H9 (cell line): ENCODE results near the gene EIF5A2. TPM values are rescaled to one million over a fixed set of nuclear protein-coding genes. Genes with fewer than 3 reads are reported as not detected.

Experiments used
- DNase-seq: peaks from one replicate; pipeline ENCODE4 v3.0.0-alpha.2; 2017
- H2AFZ ChIP-seq: one replicate; pipeline ENCODE4 v1.6.1; 2013; ENCODE audit warnings: mild to moderate bottlenecking, low read length, control low read depth, moderate library complexity
- H2AK5ac ChIP-seq: 2 replicates; pipeline ENCODE4 v1.6.1; 2013; ENCODE audit warnings: low read length, control low read depth, mixed read lengths; ENCODE audit not compliant: insufficient read length
- H2BK120ac ChIP-seq: one replicate; pipeline ENCODE4 v1.6.1; 2013; ENCODE audit warnings: low read depth, mild to moderate bottlenecking, low read length, control low read depth, inconsistent platforms; ENCODE audit not compliant: poor library complexity, severe bottlenecking
- H2BK12ac ChIP-seq: 2 replicates; pipeline ENCODE4 v1.6.1; 2013; ENCODE audit warnings: low read length, control low read depth, mixed read lengths, low read depth; ENCODE audit not compliant: insufficient read length
- H2BK15ac ChIP-seq: 2 replicates; pipeline ENCODE4 v1.6.1; 2013; ENCODE audit warnings: low read depth, low read length, control low read depth
- H2BK20ac ChIP-seq: one replicate; pipeline ENCODE4 v1.6.1; 2013; ENCODE audit warnings: low read depth, mild to moderate bottlenecking, low read length, control low read depth, inconsistent platforms; ENCODE audit not compliant: poor library complexity, severe bottlenecking
- H2BK5ac ChIP-seq: 2 replicates; pipeline ENCODE4 v1.6.1; 2013; ENCODE audit warnings: low read length, control low read depth, mixed read lengths; ENCODE audit not compliant: insufficient read length
- H3K14ac ChIP-seq: 2 replicates; pipeline ENCODE4 v1.6.1; 2013; ENCODE audit warnings: low read length, control low read depth; ENCODE audit not compliant: insufficient read depth
- H3K18ac ChIP-seq: 2 replicates; pipeline ENCODE4 v1.6.1; 2013; ENCODE audit warnings: low read depth, mild to moderate bottlenecking, mixed read lengths, low read length, control low read depth; ENCODE audit not compliant: insufficient read length
- H3K23ac ChIP-seq: 2 replicates; pipeline ENCODE4 v1.6.1; 2013; ENCODE audit warnings: low read length, control low read depth, mixed read lengths, low read depth; ENCODE audit not compliant: insufficient read length
- H3K23me2 ChIP-seq: 2 replicates; pipeline ENCODE4 v1.6.1; 2013; ENCODE audit warnings: low read depth, mild to moderate bottlenecking, mixed read lengths, low read length, control low read depth; ENCODE audit not compliant: insufficient read length, poor library complexity, severe bottlenecking
- H3K27ac ChIP-seq: 2 replicates; pipeline ENCODE4 v1.5.1; 2013; ENCODE audit warnings: low read length, control low read depth, mixed read lengths, low read depth; ENCODE audit not compliant: insufficient read length
- H3K27me3 ChIP-seq: 2 replicates; pipeline ENCODE4 v1.6.1; 2013; ENCODE audit warnings: low read length, control low read depth, inconsistent platforms; ENCODE audit not compliant: insufficient read depth
- H3K4ac ChIP-seq: 2 replicates; pipeline ENCODE4 v1.6.1; 2013; ENCODE audit warnings: low read depth, mild to moderate bottlenecking, control low read depth, inconsistent platforms, low read length, moderate library complexity
- H3K4me1 ChIP-seq: 2 replicates; pipeline ENCODE4 v1.6.1; 2013; ENCODE audit warnings: low read length, control low read depth, inconsistent platforms; ENCODE audit not compliant: insufficient read depth
- H3K4me2 ChIP-seq: 2 replicates; pipeline ENCODE4 v1.6.1; 2013; ENCODE audit warnings: low read length, control low read depth, mixed read lengths; ENCODE audit not compliant: insufficient read length, insufficient read depth
- H3K56ac ChIP-seq: 2 replicates; pipeline ENCODE4 v1.6.1; 2013; ENCODE audit warnings: low read depth, mild to moderate bottlenecking, mixed read lengths, low read length, control low read depth; ENCODE audit not compliant: insufficient read length
- H3K79me1 ChIP-seq: 2 replicates; pipeline ENCODE4 v1.6.1; 2013; ENCODE audit warnings: low read depth, mild to moderate bottlenecking, moderate library complexity, low read length, control low read depth, inconsistent platforms; ENCODE audit not compliant: insufficient read depth, poor library complexity, severe bottlenecking
- H3K79me2 ChIP-seq: 2 replicates; pipeline ENCODE4 v1.6.1; 2013; ENCODE audit warnings: low read length, control low read depth, inconsistent platforms; ENCODE audit not compliant: insufficient read depth
- H3K9ac ChIP-seq: 2 replicates; pipeline ENCODE4 v1.6.1; 2013; ENCODE audit warnings: low read length, control low read depth, mixed read lengths; ENCODE audit not compliant: insufficient read length; ENCODE audit errors: extremely low read depth
- H3K9me3 ChIP-seq: one replicate; pipeline ENCODE4 v1.6.1; 2013; ENCODE audit warnings: low read depth, low read length, inconsistent platforms; ENCODE audit not compliant: control insufficient read depth
- H3T11ph ChIP-seq: one replicate; pipeline ENCODE4 v1.6.1; 2013; ENCODE audit warnings: mild to moderate bottlenecking, low read length, control low read depth, inconsistent platforms
- H4K20me1 ChIP-seq: one replicate; pipeline ENCODE4 v1.6.1; 2013; ENCODE audit not compliant: control insufficient read depth, insufficient read length, insufficient read depth
- H4K5ac ChIP-seq: 2 replicates; pipeline ENCODE4 v1.6.1; 2013; ENCODE audit warnings: low read depth, mild to moderate bottlenecking, mixed read lengths, low read length, control low read depth; ENCODE audit not compliant: insufficient read length
- H4K8ac ChIP-seq: replicated peaks from 2 replicates; pipeline ENCODE4 v1.6.1; 2013; ENCODE audit warnings: low read length, control low read depth, mixed read lengths, low read depth; ENCODE audit not compliant: insufficient read length
- H4K91ac ChIP-seq: 2 replicates; pipeline ENCODE4 v1.6.1; 2013; ENCODE audit warnings: low read depth, mild to moderate bottlenecking, moderate library complexity, mixed read lengths, low read length, control low read depth; ENCODE audit not compliant: insufficient read length
- H3K27ac Mint-ChIP-seq, 3 experiments: 2 replicates in 2 of 3; 3 replicates in 1 of 3; pipeline ENCODE4 v1.8.0; 2020 to 2021; ENCODE audit warnings: mixed read lengths in 3 of 3, mild to moderate bottlenecking in 1 of 3, moderate library complexity in 1 of 3
- H3K27me3 Mint-ChIP-seq: 2 replicates; pipeline ENCODE4 v1.8.0; 2021; ENCODE audit warnings: low read depth, mild to moderate bottlenecking, moderate library complexity, mixed read lengths
- H3K36me3 Mint-ChIP-seq, 3 experiments: 2 replicates in 2 of 3; 3 replicates in 1 of 3; pipeline ENCODE4 v1.8.0; 2020 to 2021; ENCODE audit warnings: low read depth in 3 of 3, mixed read lengths in 3 of 3; ENCODE audit not compliant: insufficient read depth in 1 of 3
- H3K4me1 Mint-ChIP-seq, 2 experiments: 2 replicates each; pipeline ENCODE4 v1.8.0; 2020; ENCODE audit warnings: mixed read lengths in 2 of 2
- H3K4me3 Mint-ChIP-seq, 2 experiments: 2 replicates in 1 of 2; 3 replicates in 1 of 2; pipeline ENCODE4 v1.8.0; 2020 to 2021; ENCODE audit warnings: mild to moderate bottlenecking in 2 of 2, mixed read lengths in 2 of 2, moderate library complexity in 1 of 2
- H3K9me3 Mint-ChIP-seq, 2 experiments: 2 replicates in 1 of 2; 3 replicates in 1 of 2; pipeline ENCODE4 v1.8.0; 2020; ENCODE audit warnings: mild to moderate bottlenecking in 2 of 2, mixed read lengths in 2 of 2, moderate library complexity in 1 of 2
- CTCF ChIP-seq: fragments of 200-600 bp; sonication (generic); conservative IDR thresholded peaks from 3 replicates; pipeline ENCODE4 v1.8.0; 2021; ENCODE audit warnings: antibody characterized with exemption, mild to moderate bottlenecking
- WGBS: extraction: QIAGEN DNeasy Blood & Tissue Kit; methylation state at CpG from one replicate; pipeline ENCODE4 v1.1.7; 2013; ENCODE audit warnings: missing lambda C conversion rate, low lambda C conversion rate, mixed read lengths; ENCODE audit not compliant: insufficient read length; ENCODE audit errors: extremely low coverage; 5-methylcytosine and 5-hydroxymethylcytosine counted together
- total RNA-seq: library from RNA; stranded (reverse); gene quantifications from 2 replicates; pipeline ENCODE4 v1.2.1, GENCODE V29; 2021

The EIF5A2 gene
- total RNA-seq, 1 experiment from 2014 or later, result 7.7 TPM

GRCh38 chr3:170866499-170866898 is 41.9 kb downstream of the EIF5A2 start:
- Histone ChIP-seq H3K23ac (no peak overlapping the region), H3K27ac (no peak overlapping the region), H3K4me2 (no peak overlapping the region), H3K79me1 (no peaks in the 10 kb centered on the region), H4K8ac (no peak overlapping the region), H2BK15ac (no peak overlapping the region), H3K27me3 (no peaks in the 10 kb centered on the region), H3T11ph (no peak overlapping the region), H3K56ac (no peak overlapping the region), H2BK5ac (no peak overlapping the region), H3K79me2 (peaks cover 8% of the 10 kb centered on the region; the same call in 1 of the 2 replicates), H3K4me1 (no peaks in the 10 kb centered on the region), H3K18ac (no peak overlapping the region), H4K20me1 (no peaks in the 10 kb centered on the region), H2BK12ac (no peak overlapping the region), H3K4ac (no peak overlapping the region), H4K5ac (no peak overlapping the region), H3K23me2 (peaks cover 2% of the 10 kb centered on the region), H3K14ac (no peak overlapping the region), H3K9ac (no peak overlapping the region), H3K9me3 (no peaks in the 10 kb centered on the region), H2BK20ac (no peak overlapping the region), H4K91ac (no peak overlapping the region), H2AK5ac (no peak overlapping the region), H2AFZ (no peak overlapping the region), H2BK120ac (no peak overlapping the region)
- TF ChIP-seq CTCF, result no peak
- DNase-seq, result no peak
- Mint-ChIP-seq H3K4me1 (peaks cover 13 to 22% of the 10 kb centered on the region in 2 experiments), H3K27me3 (no peaks in the 10 kb centered on the region; the same call in 1 of the 2 replicates), H3K4me3 (peak overlapping the region in 1 of 2 experiments; percentile 31; a peak in 1 of 5 replicates), H3K9me3 (no peaks in the 10 kb centered on the region; a peak in 1 of 5 replicates), H3K36me3 (peaks cover 21 to 53% (median 24%) of the 10 kb centered on the region in 3 experiments), H3K27ac (peak overlapping the region in 1 of 3 experiments; percentile 72; a peak in 2 of 7 replicates)
- 100% methylated on average over 1 of the region's 3 CpGs for WGBS
